Kidney capillary endothelial cell (primary cell): ENCODE results near the gene B4GALNT3.
A peak's percentile ranks its signal among the peaks of the same experiment; 100 is the strongest.

Source experiments
- DNase-seq: peaks from one replicate; pipeline ENCODE4 v3.0.0-alpha.2; 2018; ENCODE audit warnings: low spot score

The B4GALNT3 gene

DNA sequence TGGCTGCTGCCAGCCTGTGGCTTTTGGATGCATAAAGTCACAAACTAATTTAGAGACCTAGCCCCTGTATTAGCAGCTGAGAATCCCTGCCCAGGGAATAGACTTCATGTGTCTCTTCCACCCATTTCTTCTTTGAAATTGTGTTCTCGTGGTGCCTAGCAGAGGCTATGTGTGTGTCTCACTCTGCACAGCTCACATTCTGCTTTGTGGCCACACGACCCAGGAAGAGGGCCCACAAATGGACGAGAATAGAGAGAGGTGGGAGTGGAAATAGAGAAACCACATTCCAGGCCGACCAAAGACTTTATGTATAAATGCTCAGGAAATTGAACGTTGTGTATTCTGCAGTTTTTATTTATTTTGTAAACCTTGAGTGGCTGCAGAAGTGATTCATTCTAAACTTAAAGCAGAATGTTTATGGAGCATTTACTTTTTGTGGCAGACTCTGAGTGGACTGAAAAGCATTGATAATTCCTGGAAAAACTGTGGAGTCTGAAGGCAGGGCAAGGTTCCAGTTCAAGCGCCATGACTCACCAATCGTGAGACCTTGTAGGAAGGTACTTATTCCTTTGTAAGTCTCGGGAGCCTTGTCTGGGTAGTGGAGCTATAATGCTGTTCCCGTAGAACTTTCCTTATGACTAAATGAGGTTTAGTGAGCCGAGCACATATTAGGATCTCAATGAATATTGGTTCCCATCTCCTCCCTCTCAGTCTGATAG, 9.1 kb downstream of the B4GALNT3 start:
- no peak for DNase-seq

DNA sequence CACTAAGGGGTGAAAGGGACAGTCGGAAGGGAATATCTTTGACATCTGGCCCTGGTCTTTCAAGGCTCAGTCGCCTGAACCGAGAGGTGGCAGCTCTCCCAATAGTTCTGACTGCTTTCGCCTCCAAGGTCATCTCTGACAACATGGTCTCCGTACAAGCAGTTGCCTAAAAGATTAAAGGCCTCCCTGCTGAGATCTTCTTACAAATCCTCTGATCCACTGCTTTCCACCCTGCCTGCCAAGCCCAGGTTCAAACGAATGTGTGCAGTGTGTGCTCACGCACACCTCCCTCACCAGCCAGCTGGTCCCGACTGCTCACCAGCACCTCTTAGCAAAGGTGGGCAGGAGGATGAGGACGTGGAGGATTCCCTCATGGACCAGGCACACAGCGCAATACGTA, 10.4 kb downstream of the B4GALNT3 start:
- DNase-seq = no peak

DNA sequence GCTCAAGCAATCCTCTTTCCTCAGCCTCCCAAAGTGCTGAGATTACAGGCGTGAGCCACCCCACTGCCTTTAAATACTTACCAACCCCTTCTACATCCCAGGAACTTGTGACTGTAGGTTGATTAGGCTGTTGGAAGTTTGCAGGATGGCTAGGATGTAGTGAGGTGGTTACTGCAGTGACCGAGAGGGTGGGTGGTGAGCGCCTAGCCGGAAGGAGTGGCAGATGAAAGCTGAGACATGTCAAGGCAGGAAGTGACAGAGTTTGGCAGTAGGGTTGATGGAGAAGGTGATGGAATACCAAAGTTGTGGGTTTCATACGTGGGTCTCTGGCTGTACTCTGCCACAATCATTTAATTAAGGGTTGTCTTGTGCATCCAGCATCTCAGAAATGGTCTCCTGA, 13.5 kb downstream of the B4GALNT3 start:
- DNase-seq = no peak

DNA sequence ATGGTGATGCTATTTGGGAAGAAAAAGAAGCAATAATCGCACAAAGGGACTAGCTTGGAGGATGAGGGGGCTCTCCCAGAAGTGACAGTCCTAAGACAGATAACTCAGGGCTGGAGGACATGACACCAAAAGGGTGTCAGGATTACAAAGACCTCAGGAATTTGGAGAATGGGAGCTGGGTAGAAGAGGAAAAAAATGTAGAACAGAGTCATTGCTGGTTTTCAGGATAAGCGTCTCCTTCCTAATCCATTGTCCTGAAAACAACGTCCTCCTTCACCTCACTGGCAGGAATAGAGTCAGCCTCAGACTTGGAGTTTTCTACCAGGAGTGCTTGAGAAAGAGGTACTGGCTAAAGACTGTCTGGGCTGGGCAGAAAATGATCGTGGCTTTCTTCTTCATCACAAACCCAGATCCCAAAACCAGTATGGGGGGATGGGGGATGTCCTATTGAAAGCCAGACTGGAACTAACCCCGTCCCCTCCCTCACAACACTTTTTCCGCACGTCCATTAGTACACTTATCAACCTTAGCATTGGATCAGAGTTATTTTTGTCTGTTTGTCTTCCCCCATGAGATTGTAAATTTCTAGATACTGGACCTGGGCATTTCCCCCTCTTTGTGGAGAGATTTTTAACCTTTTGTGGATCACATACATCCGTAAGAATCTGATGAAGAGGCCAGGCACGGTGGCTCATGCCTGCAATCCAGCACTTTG, 14.3 kb downstream of the B4GALNT3 start:
- no peak for DNase-seq

DNA sequence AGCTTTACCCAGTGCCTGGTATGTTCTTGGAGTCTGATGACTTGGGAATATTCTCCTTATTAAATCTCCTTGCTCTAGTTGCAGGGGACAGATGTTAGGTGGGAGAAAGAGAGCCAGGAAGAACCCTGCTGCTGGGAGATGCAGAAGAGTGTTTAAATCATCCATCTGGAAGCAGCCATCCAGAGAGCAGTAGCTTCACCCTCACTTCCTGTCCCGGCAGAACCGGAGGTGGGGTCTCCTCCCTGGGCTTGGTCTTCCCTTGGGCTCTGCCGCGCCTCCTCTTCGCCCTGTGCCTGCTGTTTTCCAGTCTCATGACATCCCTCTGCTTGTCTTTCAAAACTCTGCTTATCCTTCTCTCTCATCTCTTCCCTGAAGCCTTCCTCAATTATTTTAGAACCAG, 15.5 kb downstream of the B4GALNT3 start:
- no peak for DNase-seq

DNA sequence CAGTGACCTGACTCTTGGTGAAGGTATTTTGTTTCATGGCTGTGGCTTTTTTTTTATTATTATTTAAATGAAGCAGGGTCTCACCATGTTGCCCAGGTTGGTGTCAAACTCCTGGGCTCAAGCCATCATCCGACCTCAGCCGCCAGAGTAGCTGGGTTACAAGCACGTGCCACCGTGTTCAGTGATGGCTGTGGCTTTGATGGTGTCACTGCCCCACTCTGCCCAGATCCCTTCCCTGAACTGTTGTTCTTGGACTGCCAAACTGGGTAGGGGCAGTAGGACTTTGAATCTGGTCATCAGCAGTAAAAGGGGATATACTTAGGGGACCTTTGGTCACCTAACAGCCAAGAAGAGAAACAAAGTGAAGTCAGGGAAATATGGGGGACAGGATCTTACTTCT, 19.4 kb downstream of the B4GALNT3 start:
- DNase-seq = no peak

DNA sequence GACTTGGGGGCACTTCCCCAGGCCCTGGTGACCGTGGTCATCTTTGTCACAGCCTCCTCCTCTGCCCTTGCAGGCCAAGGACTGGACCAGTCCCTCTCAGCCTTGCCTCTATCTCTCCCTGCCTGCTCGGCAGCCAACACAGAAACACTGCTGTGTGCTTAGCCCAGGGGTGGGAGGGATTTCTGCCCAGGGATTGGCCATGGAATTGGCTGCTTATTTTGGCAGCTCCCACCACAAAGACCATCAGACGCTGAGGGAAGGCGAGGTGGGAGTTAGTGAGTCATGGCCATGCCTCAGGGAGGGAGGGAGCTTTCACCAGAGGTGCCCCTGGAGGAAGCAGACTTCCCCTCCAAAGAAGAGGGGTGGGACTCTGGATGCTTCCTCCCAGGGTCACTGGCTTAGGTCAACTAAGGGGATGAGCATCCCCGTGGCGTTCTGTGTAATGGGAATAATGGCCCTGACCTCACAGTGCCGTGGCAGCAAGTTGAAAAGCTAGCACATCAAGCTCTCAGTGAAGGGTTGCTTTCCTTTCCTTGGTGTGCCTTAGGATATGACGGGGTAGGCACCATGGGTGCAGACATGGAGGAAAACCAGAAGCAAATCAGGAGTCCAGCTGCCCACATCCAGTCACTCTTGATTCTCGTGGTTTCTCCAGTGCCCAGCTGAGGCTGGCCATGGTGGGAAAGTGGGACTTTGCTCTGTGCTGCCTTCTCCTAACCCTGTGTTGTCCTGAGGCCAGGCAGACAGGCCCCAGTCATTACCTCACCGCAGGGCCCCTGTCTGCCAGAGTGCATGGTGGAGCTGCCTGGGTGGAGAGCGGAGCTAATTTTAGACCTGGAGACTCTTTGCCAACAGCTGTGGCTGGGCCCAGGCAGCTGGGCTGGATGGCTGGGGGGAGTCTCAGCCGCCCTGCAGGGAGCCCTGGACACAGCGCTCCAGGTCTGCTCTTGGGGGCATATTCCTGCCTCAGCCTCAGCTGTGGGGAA, 21.4 kb downstream of the B4GALNT3 start:
- no peak for DNase-seq

DNA sequence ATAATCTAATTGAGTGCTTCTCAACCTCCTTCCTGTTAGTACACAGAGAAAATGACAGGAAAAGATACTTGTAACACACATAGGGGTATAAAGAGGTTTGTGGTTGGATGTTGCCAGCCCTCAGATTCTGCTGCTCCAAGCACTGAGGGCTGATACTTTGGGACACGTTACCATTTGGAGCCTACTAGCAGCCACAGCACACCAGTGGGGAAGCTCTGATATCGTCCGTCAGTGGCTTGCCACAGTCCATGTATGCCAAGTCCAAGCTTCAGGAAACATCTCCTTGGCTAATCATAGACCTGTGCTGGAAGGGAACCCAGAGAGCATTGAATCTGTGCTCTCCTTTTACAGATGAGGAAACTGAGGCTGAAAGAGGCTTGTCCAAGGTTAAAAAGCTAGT, 22.3 kb downstream of the B4GALNT3 start:
- no peak for DNase-seq

DNA sequence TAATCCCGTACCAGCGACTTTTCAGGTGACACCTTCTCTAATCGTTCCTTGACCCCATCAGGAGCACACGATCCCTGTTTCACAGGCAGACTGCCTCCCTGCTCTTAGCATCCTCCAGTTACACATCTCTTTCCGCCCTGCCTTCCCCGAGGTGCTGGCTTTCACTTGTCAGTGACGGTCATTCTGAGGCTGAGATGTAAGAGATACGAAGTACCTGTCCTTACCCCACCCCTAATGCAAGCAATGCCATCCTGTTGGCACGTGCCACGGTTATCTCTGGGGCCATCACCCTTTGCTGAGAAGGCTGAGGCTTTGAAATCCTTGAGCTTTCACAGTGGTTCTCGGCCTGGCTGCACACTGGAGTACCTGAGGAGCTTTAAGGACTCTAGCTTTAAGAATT, 24.4 kb downstream of the B4GALNT3 start:
- DNase-seq = no peak

DNA sequence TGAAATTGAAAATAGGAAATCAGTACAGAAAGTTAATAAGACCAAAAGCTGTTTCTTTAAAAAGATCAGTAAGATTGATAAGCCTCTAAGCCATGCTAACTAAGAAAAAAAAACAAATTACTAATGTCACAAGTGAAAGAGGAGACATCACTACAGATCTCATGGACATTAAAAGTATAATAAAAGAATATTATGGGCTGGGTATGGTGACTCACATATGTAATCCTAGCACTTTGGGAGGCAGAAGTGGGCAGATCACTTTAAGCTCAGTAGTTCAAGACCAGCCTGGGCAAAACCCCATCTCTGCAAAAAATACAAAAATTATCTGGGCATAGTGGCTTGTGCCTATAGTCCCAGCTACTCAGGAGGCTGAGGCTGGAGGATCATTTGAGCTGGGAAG, 30.5 kb downstream of the B4GALNT3 start:
- DNase-seq = no peak

DNA sequence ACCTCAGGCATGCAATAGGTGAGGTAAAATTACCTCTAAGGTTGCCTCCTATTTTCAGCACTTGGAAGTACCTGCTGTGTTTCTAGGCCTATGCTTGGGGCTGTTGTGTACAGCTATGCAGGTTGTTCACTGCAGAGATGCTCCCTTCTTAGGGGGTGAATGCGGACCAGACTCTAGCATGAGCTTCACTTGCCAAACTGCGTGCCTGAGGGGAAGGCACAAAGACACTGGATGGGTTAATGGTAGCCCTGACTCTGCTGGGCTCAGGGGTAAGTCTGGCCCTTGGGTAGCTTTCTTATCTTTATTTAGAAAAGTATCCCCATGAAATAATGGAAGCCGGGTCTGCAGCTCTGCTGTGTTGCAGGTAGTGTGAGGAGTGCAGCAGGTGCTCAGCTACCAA, 35.7 kb downstream of the B4GALNT3 start:
- DNase-seq = no peak

DNA sequence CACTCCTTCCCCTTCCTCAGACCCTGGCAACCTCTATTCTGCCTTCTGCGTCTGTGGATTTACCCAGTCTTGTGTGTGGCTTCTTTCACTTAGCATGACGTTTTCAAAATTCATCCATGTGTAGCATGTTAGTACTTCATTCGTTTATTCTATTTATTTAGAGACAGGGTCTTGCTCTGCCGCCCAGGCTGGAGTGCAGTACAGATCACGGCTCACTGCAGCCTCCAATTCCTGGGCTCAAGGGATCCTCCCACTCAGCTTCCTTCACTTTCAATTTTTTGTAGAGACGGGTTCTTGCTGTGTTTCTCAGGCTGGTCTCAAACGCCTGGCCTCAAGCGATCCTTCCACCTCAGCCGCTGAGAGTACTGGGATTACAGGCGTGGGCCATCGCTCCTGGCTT, 37.0 kb downstream of the B4GALNT3 start:
- no peak for DNase-seq

DNA sequence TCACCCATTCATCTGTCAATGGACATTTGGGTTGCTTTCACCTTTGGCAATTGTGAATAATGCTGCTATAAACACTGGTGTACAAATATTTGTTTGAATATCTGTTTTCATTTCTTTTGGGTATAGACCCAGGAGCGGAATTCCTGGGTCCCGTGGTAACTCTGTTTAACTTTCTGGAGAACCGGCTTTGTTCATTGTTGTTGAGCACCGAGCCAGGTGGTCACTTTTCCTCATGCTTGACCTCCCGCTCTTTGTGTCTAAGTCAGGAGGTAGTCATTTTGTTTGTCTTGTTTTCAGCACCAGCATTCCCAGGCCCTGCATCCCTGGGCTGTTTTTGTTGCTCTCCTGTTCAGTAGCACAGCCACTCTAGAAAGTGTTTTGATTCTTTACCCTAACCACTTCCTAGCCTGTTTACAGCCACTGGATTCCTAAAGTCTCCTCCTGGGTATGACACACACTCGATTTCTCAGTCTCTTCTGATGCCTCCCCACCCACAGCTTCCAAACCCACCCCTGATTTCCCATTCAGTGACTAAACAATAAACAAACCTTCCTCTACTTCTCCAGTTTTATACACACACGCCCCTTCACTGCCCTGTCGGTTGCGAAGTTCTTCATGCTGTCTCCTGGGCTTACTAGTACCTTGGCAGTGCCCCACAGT, 37.9 kb downstream of the B4GALNT3 start:
- no peak for DNase-seq

DNA sequence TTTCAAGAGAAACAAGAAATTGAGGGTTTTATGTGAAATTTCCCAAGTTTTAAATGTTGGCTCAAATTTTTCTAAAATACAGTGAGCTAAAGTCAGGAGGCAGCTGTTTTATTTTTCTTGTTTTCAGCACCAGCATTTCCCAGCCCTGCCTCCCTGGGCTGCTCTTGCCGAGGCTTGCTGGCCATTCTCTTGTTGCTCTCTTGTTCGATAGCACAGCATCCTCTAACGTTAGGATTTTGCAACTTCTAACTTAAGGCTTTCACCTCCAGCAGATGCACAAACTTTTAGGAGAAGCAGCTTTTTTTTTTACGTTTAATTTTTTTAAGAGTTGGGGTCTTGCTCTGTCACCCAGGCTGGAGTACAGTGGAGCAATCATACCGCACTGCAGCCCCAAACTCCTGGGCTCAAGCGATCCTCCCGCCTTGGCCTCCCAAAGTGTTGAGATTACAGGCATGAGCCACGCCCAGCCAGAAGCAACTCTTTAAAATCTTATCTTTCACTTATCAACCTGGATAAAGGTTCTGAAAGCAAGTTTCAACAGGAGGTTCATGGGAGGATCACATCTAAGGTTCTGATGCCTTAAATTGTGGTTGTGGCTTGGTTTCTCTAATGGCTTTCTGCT, 40.2 kb downstream of the B4GALNT3 start:
- DNase-seq = no peak

DNA sequence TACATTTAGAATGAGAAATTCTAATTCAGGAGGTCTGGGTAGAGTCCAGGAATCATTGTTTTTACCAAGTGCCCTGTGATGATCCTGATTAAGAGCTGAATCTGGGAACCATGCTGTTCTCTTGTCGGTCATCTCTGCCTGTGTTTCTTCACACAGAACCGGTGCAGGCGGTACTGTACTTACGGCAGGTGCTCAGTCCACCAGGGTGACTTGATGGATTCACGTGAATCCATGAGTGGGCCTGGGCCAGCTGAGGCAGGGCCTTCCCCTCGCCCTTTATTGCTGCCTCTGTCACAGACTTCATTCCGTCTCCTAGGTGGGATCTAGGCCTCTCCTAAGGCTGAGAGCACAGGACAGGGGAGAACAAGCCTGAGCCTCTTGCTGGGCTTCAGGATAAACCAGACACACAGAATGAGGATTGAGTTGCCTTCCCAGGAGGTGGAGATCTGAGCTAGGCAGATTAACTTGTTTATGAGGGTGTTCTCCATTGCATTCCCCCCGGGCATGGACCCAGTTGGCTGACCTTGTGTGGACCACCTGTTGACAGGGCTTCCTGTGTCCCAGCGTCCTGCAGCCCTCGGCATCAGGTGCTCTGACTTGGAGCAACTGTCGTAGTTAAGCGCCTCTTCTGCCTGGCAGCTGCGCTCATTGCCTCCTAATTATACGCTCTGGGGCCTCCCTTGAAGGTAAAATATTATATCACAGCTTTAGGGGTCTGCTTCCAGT, 42.1 kb downstream of the B4GALNT3 start:
- DNase-seq = no peak

DNA sequence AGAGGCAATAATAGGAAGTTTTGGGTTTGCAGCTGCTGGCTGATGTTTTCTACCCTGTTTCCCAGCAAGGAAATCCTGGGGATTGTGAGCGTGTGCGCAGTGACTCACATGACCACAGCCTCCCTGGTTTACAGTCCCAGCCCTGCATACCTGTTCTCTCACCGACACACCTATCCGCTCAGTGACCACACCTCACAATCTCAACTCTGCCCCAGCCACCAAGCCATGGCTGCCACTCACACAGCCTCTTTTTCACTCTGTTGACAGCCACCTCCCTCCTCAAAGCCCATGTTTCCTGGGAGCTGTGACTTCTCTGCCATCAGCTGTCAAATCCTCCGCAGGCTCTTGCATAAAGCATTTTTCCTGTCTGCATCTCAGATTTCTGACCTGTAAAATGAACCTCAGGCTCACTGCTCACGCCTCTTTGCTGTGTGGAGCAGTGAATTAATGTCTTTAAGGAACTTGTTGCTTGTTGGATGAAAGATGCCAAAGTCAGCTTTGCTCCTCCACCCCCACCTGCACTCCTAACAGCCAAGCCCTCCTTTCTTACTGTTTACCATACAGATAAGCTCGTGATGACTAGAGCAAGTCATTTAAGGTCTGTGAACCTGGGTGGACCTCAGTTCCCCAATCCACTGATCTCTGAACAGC, 43.5 kb downstream of the B4GALNT3 start:
- DNase-seq = peak; percentile 45

DNA sequence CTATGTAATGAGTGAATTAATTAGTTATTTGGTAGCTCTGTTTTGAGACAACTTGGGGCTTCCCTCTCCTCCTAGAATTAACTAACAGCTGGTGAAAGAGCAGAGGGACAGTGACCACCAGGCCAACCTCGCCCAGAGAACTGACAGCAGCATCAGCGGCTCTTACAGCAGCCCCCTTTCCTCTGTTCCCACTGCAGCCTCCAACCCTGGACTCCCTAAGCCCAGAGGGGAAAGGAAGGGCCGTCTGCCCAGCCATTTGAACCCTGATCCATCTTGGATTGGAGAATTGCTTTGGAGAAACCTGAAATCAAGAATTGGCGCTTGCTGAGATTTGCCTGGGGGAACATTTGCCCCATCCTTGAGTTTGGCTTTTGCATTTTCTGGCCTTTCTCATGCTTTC, 45.5 kb downstream of the B4GALNT3 start:
- no peak for DNase-seq

DNA sequence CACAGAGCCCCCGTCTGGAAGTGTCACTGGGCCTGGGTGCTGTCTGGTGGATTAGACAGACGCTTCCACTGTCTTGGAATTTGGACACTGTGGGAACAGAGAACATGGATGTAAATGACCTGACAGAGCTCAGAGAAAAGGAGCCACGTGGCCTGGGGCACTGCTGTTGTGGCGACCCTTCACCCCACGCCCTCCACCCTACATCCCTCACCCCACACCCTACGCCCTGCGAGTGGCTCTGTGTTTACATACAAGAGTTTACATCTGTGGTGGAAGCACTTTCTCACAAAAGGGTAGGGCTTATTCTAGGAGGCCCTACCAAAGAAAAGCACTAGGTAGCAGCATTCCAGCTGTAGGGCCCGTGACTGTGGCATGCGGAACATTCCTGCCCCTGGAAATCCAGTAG, 47.7 kb downstream of the B4GALNT3 start:
- no peak for DNase-seq

DNA sequence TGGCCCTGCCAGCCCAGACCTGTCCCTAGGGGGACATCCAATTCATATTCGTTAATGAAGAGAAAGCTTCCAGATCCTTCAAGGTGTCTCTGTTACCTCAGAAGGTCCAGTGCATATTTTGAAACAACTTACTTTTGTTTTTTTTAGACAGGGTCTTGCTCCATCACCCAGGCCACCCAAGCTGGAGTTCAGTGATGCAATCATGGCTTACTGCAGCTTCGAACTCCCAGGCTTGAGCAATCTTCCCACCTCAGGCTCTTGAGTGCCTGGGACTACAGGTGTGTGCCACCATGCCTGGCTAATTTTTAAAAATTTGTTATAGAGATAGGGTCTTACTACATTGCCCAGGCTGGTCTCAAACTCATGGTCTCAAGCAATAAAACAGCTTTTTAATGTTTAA, 48.4 kb downstream of the B4GALNT3 start:
- DNase-seq = no peak

DNA sequence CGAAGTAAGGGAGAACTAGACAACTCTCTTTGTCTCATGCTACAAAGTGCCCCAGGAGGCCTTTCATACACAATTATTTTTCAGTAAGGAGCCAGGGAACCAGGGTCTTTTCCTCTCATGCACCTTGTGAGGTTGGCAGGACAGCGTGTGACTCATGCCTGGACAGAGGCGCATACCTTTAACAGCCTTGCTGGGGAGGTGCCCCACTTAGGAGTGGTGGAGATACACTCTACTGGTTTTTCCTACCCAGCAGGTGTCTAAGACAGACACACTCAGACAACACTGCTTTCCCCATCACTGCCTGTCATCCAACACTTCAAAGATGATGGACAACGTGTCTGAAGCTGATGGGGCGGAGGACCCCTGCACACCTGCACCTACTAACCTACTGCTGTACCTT, 49.1 kb downstream of the B4GALNT3 start:
- no peak for DNase-seq

DNA sequence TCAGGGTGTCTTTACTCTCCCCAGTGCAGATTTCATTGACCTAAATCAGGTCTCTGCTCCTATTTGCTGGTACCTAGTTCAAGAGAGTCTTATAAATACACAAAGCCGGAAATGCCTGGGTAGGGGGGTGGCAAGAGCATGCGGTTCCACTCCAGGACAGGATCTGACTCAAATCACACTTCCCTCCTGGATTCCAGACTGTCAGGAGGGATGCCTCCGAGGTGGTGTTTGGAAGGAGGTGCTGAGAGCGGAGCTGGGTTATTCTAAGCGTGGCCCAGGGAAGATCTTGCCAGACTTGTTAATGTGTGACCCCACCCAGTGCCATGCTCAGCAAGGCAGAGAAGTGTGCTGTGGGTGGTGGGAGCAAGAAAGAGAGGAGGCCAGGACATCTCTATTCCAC, 49.8 kb downstream of the B4GALNT3 start:
- DNase-seq = peak; percentile 94
